Progenitor cell of endocrine pancreas (in vitro differentiated cells): ENCODE measurements around the gene HS6ST1. TPM values are rescaled to one million over a fixed set of nuclear protein-coding genes. Genes with fewer than 3 reads are reported as not detected.

Experiments
- DNase-seq: peaks from one replicate; pipeline ENCODE4 v3.0.0; 2021; ENCODE audit warnings: low spot score; ENCODE audit not compliant: unreplicated experiment
- H3K27ac Mint-ChIP-seq: 2 replicates; pipeline ENCODE4 v1.8.0; 2021; ENCODE audit warnings: mild to moderate bottlenecking, moderate library complexity, mixed read lengths
- H3K27me3 Mint-ChIP-seq: 2 replicates; pipeline ENCODE4 v1.8.0; 2021; ENCODE audit warnings: mixed read lengths
- H3K36me3 Mint-ChIP-seq: 2 replicates; pipeline ENCODE4 v1.8.0; 2022; ENCODE audit warnings: mixed read lengths; ENCODE audit not compliant: insufficient read depth
- H3K4me1 Mint-ChIP-seq: 2 replicates; pipeline ENCODE4 v1.8.0; 2021; ENCODE audit warnings: low read depth, mixed read lengths
- H3K4me3 Mint-ChIP-seq: 2 replicates; pipeline ENCODE4 v1.8.0; 2021; ENCODE audit warnings: low read depth, mild to moderate bottlenecking, moderate library complexity, mixed read lengths
- H3K9me3 Mint-ChIP-seq: 2 replicates; pipeline ENCODE4 v1.8.0; 2021; ENCODE audit warnings: low read depth, mixed read lengths
- CTCF ChIP-seq: fragments of 200-600 bp; sonication (generic); IDR thresholded peaks from one replicate; pipeline ENCODE4 v1.5.0; 2021; ENCODE audit warnings: antibody characterized with exemption, mild to moderate bottlenecking; ENCODE audit not compliant: unreplicated experiment
- total RNA-seq: library from RNA; stranded (reverse); gene quantifications from 2 replicates; pipeline ENCODE4 v1.2.1, GENCODE V29; 2021

Gene HS6ST1
- total RNA-seq, 1 donor from 2014 or later: 81.2 TPM

DNA sequence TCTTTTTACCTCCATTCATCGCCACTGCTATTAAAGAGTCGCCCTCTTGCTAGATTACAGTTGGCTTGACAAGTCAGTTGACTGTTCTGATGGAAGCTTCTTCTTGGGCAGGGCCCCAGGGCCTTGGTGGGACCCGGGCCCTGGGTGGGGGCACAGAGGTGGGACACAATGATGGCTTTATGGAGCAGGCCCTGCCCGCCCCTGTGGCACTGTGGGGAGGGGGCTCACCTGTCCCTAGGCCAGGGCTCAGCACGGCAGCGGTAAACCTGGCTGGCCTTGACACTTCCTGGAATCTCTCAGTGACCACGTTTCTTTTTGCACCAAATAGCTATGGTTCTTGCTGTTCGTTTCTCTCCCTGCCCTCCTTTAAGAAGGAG, 4.9 kb upstream of the HS6ST1 start:
- H3K4me3 Mint-ChIP-seq: peak overlapping the region; percentile 62
- peaks cover 5% of the 10 kb centered on the region for H3K4me1 Mint-ChIP-seq
- H3K27ac Mint-ChIP-seq: peak overlapping the region; percentile 83
- TF ChIP-seq CTCF: no peak
- H3K36me3 Mint-ChIP-seq: no peaks in the 10 kb centered on the region
- H3K27me3 Mint-ChIP-seq: peaks cover 18% of the 10 kb centered on the region
- no peak for DNase-seq
- no peaks in the 10 kb centered on the region for H3K9me3 Mint-ChIP-seq

- peak overlapping the region; percentile 62 for H3K4me3 Mint-ChIP-seq
- H3K4me1 Mint-ChIP-seq: peaks cover 5% of the 10 kb centered on the region
- TF ChIP-seq CTCF: no peak
- DNase-seq: peak; percentile 10
- H3K27ac Mint-ChIP-seq: peak overlapping the region; percentile 83
- no peaks in the 10 kb centered on the region for H3K36me3 Mint-ChIP-seq
- H3K27me3 Mint-ChIP-seq: peaks cover 18% of the 10 kb centered on the region
- no peaks in the 10 kb centered on the region for H3K9me3 Mint-ChIP-seq
Observed at GRCh38 chr2:128322715-128323554, 4.3 kb upstream of the HS6ST1 start.

DNA sequence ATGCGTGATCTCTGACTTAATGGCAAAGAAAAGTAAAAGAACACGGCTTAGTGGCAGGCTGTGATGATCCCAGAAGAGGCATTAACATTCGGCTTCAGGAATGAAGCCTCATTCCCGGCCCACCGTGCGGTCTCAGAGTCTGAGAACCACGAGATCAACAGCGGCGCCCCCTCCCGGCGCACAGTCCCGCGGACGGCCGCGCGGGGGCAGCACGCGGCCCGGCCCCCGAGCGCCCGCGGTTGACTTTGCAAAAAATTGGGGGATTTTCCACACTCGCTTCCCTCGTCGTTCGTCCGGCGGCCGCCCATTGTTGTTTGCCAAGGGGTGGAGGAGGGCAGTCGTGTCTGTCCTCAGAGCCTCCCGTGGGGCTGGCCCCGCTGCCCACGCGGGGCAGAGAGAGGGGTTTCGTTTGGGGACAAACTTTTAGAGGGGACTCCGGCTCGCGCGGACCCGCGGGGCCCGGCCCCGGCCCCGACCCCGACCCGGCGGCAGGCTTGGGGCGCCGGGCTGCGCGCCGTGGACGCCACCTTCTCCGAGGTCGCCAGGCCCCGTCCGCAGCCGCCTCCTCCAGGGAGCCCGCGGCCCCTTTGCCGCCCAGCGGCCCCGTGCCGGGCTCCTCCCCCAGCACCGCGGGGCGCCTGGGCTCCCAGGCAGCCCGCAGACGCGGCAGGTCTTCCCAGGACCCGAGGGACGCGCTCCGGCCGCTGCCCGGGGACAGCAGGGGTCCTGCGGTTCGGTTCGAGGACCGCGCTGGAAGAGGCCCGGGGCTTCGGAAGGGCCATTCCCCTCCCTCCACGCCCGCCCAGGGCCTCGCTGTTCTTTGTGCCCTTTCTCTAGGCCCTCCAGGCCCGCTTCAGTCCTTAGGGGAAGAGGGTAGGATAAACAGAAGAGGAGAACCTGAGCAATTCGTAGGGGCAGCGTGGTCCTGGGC, 3.4 kb upstream of the HS6ST1 start:
- Mint-ChIP-seq H3K4me3 (peak overlapping the region; percentile 63), H3K27ac (no peak overlapping the region), H3K36me3 (no peaks in the 10 kb centered on the region), H3K4me1 (peaks cover 7% of the 10 kb centered on the region), H3K9me3 (no peaks in the 10 kb centered on the region), H3K27me3 (peaks cover 18% of the 10 kb centered on the region)
- peak; percentile 79 for DNase-seq
- TF ChIP-seq CTCF: peak; percentile 98

DNA sequence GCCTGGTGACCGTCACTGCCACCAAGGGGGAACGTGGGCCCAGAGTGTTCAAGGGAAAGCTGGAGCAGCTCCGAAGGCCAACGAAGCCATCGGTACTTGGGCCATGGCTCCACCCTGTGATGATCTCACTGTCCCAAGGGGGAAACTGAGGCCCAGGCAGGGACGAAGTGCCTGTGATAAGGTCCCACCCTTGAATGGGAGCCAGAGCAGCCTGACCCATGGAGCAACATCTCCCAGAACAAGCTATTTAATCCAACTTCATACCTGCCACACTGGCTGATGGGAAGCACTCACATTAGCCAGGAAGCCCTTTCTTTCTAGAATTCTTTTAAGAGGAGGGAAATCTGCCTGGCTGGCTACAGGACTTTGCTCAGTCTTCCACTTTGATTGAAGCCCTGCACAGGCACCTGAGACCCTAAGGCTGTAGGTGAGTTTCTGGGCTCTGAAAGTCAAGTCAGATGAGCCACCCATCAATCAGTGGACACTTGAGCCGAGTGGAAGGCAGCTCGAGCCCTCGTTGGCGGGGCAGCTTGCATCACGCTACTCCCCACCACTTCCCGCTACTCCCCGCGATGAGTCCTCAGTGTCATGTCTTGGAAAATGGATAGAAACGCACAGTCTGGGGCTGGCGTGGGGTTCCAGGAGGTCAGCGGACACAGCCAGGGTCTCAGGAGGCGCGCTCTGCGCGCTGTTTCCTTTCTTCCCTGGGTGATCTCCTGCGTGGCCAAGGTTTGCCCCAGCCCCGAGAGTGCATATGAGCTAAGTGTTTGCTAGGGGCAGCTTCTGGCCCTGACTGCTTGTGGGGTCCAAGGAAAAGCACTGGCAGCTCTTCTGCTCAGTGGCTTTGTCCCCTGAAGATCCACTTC, 2.5 kb upstream of the HS6ST1 start:
- peaks cover 18% of the 10 kb centered on the region for H3K27me3 Mint-ChIP-seq
- no peaks in the 10 kb centered on the region for H3K36me3 Mint-ChIP-seq
- H3K4me3 Mint-ChIP-seq: peak overlapping the region; percentile 63
- peak overlapping the region; percentile 77 for H3K27ac Mint-ChIP-seq
- DNase-seq: peak; percentile 8
- no peak for TF ChIP-seq CTCF
- H3K4me1 Mint-ChIP-seq: peaks cover 13% of the 10 kb centered on the region
- no peaks in the 10 kb centered on the region for H3K9me3 Mint-ChIP-seq
